AG04449 (cell line): ENCODE results near the gene GNL3L.
"Not testable (repeated sequence)": the region's sequence is repeated elsewhere in the genome, so short reads cannot be mapped to it uniquely, and the experiment has no call there.

ENCODE experiments used
- CTCF ChIA-PET: fragments of 350-600 bp; formaldehyde crosslinking; extraction: SDS; loops from one replicate; lab custom pipeline; 2021; ENCODE audit warnings: antibody characterized with exemption; lab: Yijun Ruan, JAX
- POLR2A ChIA-PET: fragments of 400-600, 350-600 bp; formaldehyde crosslinking; extraction: SDS; loops from one replicate; lab custom pipeline; 2020; ENCODE audit warnings: antibody characterized with exemption, inconsistent platforms; lab: Yijun Ruan, JAX
- DNase-seq: peaks from one replicate; pipeline ENCODE4 v3.0.0-alpha.2; 2010; ENCODE audit warnings: low read depth, low spot score
- H3K4me3 ChIP-seq: 2 replicates; pipeline ENCODE4 v1.5.1; 2011; ENCODE audit warnings: low read depth, mild to moderate bottlenecking, control low read depth, low read length
- CTCF ChIP-seq: IDR thresholded peaks from one replicate; pipeline ENCODE4 v1.5.1; 2011; ENCODE audit warnings: mild to moderate bottlenecking, moderate library complexity, low read length, control low read depth, inconsistent platforms; ENCODE audit not compliant: insufficient read depth; ENCODE audit errors: missing control alignments

Gene GNL3L

DNA sequence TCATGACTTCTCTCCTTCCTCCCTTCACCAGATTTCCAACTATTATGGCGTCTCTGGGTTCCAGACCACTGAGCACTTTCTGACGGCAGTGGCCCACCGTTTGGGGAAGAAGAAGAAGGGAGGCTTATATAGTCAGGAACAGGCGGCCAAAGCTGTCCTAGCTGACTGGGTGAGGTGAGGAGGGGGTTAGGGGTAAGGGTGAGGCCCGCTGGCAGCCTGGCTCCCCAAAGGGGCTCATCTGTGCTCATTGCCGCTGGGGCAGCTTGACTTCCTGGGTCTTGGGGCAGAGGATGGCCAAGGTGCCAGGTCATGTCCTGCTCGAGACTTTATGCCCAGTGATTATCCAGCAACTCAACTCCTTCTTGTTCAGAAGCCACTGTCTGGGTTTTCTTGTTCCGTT lies 21.8 kb downstream of the GNL3L start:
- no peak for TF ChIP-seq CTCF
- POLR2A ChIA-PET, result interaction anchor here (1.3 kb wide), 1 partner anchor 10 kb away, joined by 4 read pairs; no protein-coding TSS in a partner anchor
- no peak for DNase-seq

GRCh38 chrX:54555006-54555405 lies 25.0 kb downstream of the GNL3L start:
- POLR2A ChIA-PET, H3K4me3 ChIP-seq, CTCF ChIA-PET, DNase-seq: not testable (repeated sequence)

More for the DNA sequence above, 21.8 kb downstream of the GNL3L start:
- CTCF ChIA-PET, result no interaction called here
- H3K4me3 ChIP-seq, result no peak overlapping the region

DNA sequence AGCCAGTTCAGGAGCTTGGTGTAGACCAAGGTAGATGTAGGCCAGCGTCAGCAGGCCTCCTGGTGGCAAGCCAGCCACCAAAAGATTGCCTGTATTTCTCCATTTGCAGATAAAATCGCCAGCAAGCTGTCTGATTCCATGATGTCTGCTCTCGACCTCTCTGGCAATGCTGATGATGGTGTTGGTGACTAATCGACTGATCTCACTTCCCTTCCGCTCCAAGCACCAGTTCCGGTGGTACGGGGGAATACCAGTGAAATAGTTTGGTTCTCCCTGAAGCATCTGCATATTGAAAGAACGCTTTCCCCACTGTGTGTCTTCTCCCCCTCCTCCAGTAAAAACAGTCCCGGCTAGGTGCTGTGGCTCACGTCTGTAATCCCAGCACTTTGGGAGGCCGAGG lies 30.4 kb downstream of the GNL3L start:
- no peak for DNase-seq
- no peak overlapping the region for H3K4me3 ChIP-seq
- ChIA-PET CTCF (no interaction called here), POLR2A (no interaction called here)
- no peak for TF ChIP-seq CTCF

DNA sequence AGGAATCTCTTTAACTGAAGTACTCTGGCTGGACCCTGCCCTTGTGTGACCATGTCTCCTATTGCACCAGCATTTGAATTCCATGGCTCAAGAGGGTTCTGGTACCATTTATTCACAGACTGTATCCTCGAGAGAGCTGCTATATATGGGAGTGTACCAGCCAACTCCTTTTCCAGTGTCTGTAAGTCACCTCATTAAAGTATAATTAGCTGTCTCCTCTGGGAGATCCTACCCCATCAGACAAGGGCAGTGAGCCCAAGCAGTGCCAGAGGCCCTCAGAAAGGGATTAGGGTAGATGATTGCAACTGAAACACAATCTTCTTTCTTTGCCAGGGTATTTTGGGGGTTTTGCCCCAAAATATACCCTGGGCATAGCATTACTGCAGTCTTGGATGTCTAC lies 31.6 kb downstream of the GNL3L start:
- H3K4me3 ChIP-seq, result no peak overlapping the region
- DNase-seq, result no peak
- ChIA-PET POLR2A (interaction anchor here (0.6 to 0.9 kb wide), 2 partner anchors 10 to 246 kb away, joined by 3 to 4 read pairs; partner anchors contain the start of gene MAGED2), CTCF (no interaction called here)
- TF ChIP-seq CTCF, result no peak

DNA sequence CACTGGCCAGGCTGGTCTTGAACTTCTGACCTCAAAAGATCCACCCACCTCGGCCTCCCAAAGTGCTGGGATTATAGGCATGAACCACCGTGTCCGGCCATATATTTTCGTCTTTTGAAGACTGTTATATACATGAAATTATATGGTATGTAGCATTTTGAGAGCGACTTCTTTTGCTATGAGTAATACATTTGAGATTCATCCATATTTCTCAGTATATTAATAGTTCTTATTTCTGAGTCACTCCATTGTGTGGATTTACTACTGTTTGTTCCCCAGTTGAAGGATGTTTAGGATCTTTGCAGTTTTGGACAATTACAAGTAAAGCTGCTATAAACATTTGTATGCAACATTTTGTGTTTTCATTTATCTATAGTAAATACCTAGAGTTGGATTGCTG lies 34.9 kb downstream of the GNL3L start:
- ChIA-PET POLR2A (no interaction called here), CTCF (no interaction called here)

GRCh38 chrX:54570332-54570731 lies 40.3 kb downstream of the GNL3L start:
- no peak overlapping the region for H3K4me3 ChIP-seq
- ChIA-PET CTCF (interaction anchor here (0.7 kb wide), 1 partner anchor 387 kb away, joined by 3 read pairs; the partner anchor contains the start of gene FAM120C), POLR2A (no interaction called here)

More for the DNA sequence above, 34.9 kb downstream of the GNL3L start:
- no peak for DNase-seq
- H3K4me3 ChIP-seq, result no peak overlapping the region
- no peak for TF ChIP-seq CTCF

GRCh38 chrX:54572641-54573040 lies 42.6 kb downstream of the GNL3L start:
- H3K4me3 ChIP-seq, POLR2A ChIA-PET, CTCF ChIA-PET, DNase-seq: not testable (repeated sequence)

More at GRCh38 chrX:54570332-54570731, 40.3 kb downstream of the GNL3L start:
- DNase-seq, result no peak
- no peak for TF ChIP-seq CTCF
